Measurements from ENCODE around the gene SLC1A7. TPM values are rescaled to one million over a fixed set of nuclear protein-coding genes. Genes with fewer than 3 reads are reported as not detected.

The SLC1A7 gene
- total and polyA plus RNA-seq, 4 donors: 0.21 to 0.67 (median 0.43) TPM

- TF ChIP-seq, protein P1, sequence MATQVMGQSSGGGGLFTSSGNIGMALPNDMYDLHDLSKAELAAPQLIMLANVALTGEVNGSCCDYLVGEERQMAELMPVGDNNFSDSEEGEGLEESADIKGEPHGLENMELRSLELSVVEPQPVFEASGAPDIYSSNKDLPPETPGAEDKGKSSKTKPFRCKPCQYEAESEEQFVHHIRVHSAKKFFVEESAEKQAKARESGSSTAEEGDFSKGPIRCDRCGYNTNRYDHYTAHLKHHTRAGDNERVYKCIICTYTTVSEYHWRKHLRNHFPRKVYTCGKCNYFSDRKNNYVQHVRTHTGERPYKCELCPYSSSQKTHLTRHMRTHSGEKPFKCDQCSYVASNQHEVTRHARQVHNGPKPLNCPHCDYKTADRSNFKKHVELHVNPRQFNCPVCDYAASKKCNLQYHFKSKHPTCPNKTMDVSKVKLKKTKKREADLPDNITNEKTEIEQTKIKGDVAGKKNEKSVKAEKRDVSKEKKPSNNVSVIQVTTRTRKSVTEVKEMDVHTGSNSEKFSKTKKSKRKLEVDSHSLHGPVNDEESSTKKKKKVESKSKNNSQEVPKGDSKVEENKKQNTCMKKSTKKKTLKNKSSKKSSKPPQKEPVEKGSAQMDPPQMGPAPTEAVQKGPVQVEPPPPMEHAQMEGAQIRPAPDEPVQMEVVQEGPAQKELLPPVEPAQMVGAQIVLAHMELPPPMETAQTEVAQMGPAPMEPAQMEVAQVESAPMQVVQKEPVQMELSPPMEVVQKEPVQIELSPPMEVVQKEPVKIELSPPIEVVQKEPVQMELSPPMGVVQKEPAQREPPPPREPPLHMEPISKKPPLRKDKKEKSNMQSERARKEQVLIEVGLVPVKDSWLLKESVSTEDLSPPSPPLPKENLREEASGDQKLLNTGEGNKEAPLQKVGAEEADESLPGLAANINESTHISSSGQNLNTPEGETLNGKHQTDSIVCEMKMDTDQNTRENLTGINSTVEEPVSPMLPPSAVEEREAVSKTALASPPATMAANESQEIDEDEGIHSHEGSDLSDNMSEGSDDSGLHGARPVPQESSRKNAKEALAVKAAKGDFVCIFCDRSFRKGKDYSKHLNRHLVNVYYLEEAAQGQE (IDR thresholded peaks at IDR 0.05): no peak
- TF ChIP-seq EGR1 (IDR thresholded peaks at IDR 0.05; ENCODE audit: low read depth in 2 of 2): no peak
- TF ChIP-seq, protein P2, sequence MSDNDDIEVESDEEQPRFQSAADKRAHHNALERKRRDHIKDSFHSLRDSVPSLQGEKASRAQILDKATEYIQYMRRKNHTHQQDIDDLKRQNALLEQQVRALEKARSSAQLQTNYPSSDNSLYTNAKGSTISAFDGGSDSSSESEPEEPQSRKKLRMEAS (IDR thresholded peaks at IDR 0.05): no peak
- no peak for TF ChIP-seq RAD21 (IDR thresholded peaks at IDR 0.05)
These were observed 67.2 kb downstream of the SLC1A7 start (continued) for GRCh38 chr1:53075206-53075605.

GRCh38 chr1:53074313-53075154 lies 67.9 kb downstream of the SLC1A7 start:
- H3K27me3 ChIP-seq (ENCODE audit: control insufficient read depth in 4 of 4, insufficient read depth in 4 of 4, low read length in 3 of 4): no peaks in the 10 kb centered on the region
- H3K9me3 ChIP-seq (ENCODE audit: control insufficient read depth in 4 of 4, low read length in 3 of 4): no peaks in the 10 kb centered on the region
- H3K4me3 ChIP-seq (ENCODE audit: low read depth in 1 of 3, low read length in 3 of 3): no peak overlapping the region
- H3K36me3 ChIP-seq (ENCODE audit: control insufficient read depth in 4 of 4, insufficient read depth in 3 of 4, low read depth in 1 of 4, low read length in 3 of 4): no peaks in the 10 kb centered on the region
- H3K9ac ChIP-seq (ENCODE audit: low read depth in 1 of 2, low read length in 2 of 2): no peak overlapping the region
- WGBS: 93% methylated on average over 8 of the region's 8 CpGs
- no peak overlapping the region for H3K27ac ChIP-seq (ENCODE audit: low read depth in 1 of 2, low read length in 2 of 2)
- H3K4me1 ChIP-seq (ENCODE audit: control insufficient read depth in 4 of 4, insufficient read depth in 4 of 4, low read length in 3 of 4): no peaks in the 10 kb centered on the region
- TF ChIP-seq YY1 (IDR thresholded peaks at IDR 0.05): no peak
- no peak for TF ChIP-seq NR2F2 (IDR thresholded peaks at IDR 0.05)
- TF ChIP-seq FOXA2 (IDR thresholded peaks at IDR 0.05): no peak
- no peak for TF ChIP-seq TAF1 (conservative IDR thresholded peaks at IDR 0.05)
- TF ChIP-seq GABPA (IDR thresholded peaks at IDR 0.05 in 1 of 2, conservative IDR thresholded peaks at IDR 0.05 in 1 of 2): no peak
- TF ChIP-seq, protein P2 (IDR thresholded peaks at IDR 0.05): no peak
- no peak for TF ChIP-seq HNF4A (conservative IDR thresholded peaks at IDR 0.05)
- TF ChIP-seq, protein P3, sequence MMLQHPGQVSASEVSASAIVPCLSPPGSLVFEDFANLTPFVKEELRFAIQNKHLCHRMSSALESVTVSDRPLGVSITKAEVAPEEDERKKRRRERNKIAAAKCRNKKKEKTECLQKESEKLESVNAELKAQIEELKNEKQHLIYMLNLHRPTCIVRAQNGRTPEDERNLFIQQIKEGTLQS (IDR thresholded peaks at IDR 0.05): no peak
- TF ChIP-seq FOXA1 (IDR thresholded peaks at IDR 0.05): no peak
- DNase-seq (ENCODE audit: low spot score): no peak

- Histone ChIP-seq H3K36me3 (ENCODE audit: control insufficient read depth in 4 of 4, insufficient read depth in 3 of 4, low read depth in 1 of 4, low read length in 3 of 4) (no peaks in the 10 kb centered on the region), H3K27me3 (ENCODE audit: control insufficient read depth in 4 of 4, insufficient read depth in 4 of 4, low read length in 3 of 4) (no peaks in the 10 kb centered on the region), H3K4me1 (ENCODE audit: control insufficient read depth in 4 of 4, insufficient read depth in 4 of 4, low read length in 3 of 4) (no peaks in the 10 kb centered on the region), H3K27ac (ENCODE audit: low read depth in 1 of 2, low read length in 2 of 2) (no peak overlapping the region), H3K9me3 (ENCODE audit: control insufficient read depth in 4 of 4, low read length in 3 of 4) (no peaks in the 10 kb centered on the region), H3K4me3 (ENCODE audit: low read depth in 1 of 3, low read length in 3 of 3) (no peak overlapping the region), H3K9ac (ENCODE audit: low read depth in 1 of 2, low read length in 2 of 2) (no peak overlapping the region)
- no peak for DNase-seq (ENCODE audit: low spot score)
- WGBS: 83% methylated on average over 10 of the region's 10 CpGs
- TF ChIP-seq, protein P1 (IDR thresholded peaks at IDR 0.05): no peak
- TF ChIP-seq HNF4A (conservative IDR thresholded peaks at IDR 0.05) (no peak), FOXA2 (IDR thresholded peaks at IDR 0.05) (no peak), GABPA (IDR thresholded peaks at IDR 0.05 in 1 of 2, conservative IDR thresholded peaks at IDR 0.05 in 1 of 2) (no peak), NR2F2 (IDR thresholded peaks at IDR 0.05) (no peak), YY1 (IDR thresholded peaks at IDR 0.05) (no peak), SP1 (IDR thresholded peaks at IDR 0.05) (no peak), RXRA (IDR thresholded peaks at IDR 0.05) (no peak), TAF1 (conservative IDR thresholded peaks at IDR 0.05) (no peak), CTCF (IDR thresholded peaks at IDR 0.05; ENCODE audit: low read depth, low read length, missing input control) (no peak), HNF4G (IDR thresholded peaks at IDR 0.05) (no peak)
- TF ChIP-seq, protein P3 (IDR thresholded peaks at IDR 0.05): no peak
- TF ChIP-seq, protein P2 (IDR thresholded peaks at IDR 0.05): no peak
These were observed 68.5 kb downstream of the SLC1A7 start for GRCh38 chr1:53073868-53074311.
